Parathyroid adenoma (tissue), 2 donors: ENCODE results near the gene NAGPA.

Source experiments
- H2AFZ ChIP-seq: fragments of 300-600 bp; sonication (generic); one replicate; pipeline ENCODE4 v1.7.0; 2017; ENCODE audit warnings: antibody characterized with exemption, mild to moderate bottlenecking
- H3K27ac ChIP-seq: fragments of 300-600 bp; sonication (generic); one replicate; pipeline ENCODE4 v1.7.0; 2017
- H3K27me3 ChIP-seq: fragments of 300-600 bp; sonication (generic); one replicate; pipeline ENCODE4 v1.7.0; 2017; ENCODE audit warnings: low read length; ENCODE audit not compliant: control insufficient read depth, insufficient read depth
- H3K36me3 ChIP-seq: fragments of 300-600 bp; sonication (generic); one replicate; pipeline ENCODE4 v1.7.0; 2017; ENCODE audit warnings: low read length; ENCODE audit not compliant: control insufficient read depth, insufficient read depth
- H3K4me1 ChIP-seq: fragments of 300-600 bp; sonication (generic); one replicate; pipeline ENCODE4 v1.7.0; 2017; ENCODE audit warnings: control low read depth
- H3K4me2 ChIP-seq: fragments of 300-600 bp; sonication (generic); one replicate; pipeline ENCODE4 v1.7.0; 2017; ENCODE audit warnings: low read length
- H3K4me3 ChIP-seq: fragments of 300-600 bp; sonication (generic); one replicate; pipeline ENCODE4 v1.7.0; 2017; ENCODE audit warnings: low read depth, low read length
- H3K79me2 ChIP-seq: fragments of 300-600 bp; sonication (generic); one replicate; pipeline ENCODE4 v1.7.0; 2017; ENCODE audit warnings: control low read depth
- H3K9ac ChIP-seq: fragments of 300-600 bp; sonication (generic); one replicate; pipeline ENCODE4 v1.7.0; 2017; ENCODE audit warnings: mild to moderate bottlenecking
- H3K9me3 ChIP-seq: fragments of 300-600 bp; sonication (generic); one replicate; pipeline ENCODE4 v1.7.0; 2017; ENCODE audit warnings: low read length; ENCODE audit not compliant: control insufficient read depth
- CTCF ChIP-seq: fragments of 300-600 bp; sonication (generic); IDR thresholded peaks from one replicate; pipeline ENCODE4 v1.7.0; 2017; ENCODE audit warnings: antibody characterized with exemption, mild to moderate bottlenecking
- donor health status: primary hyperparathyroidism.

NAGPA gene

GRCh38 chr16:4981473-4981872 lies 52.3 kb downstream of the NAGPA start:
- Histone ChIP-seq H3K4me3 (no peak overlapping the region), H3K27me3 (no peaks in the 10 kb centered on the region)

GRCh38 chr16:4980691-4981090 lies 53.0 kb downstream of the NAGPA start:
- no peaks in the 10 kb centered on the region for H3K79me2 ChIP-seq
- H3K9ac ChIP-seq = no peak overlapping the region
- H3K27ac ChIP-seq = no peak overlapping the region
- H3K4me1 ChIP-seq = no peaks in the 10 kb centered on the region
- TF ChIP-seq CTCF = no peak
- H3K4me3 ChIP-seq = no peak overlapping the region
- no peaks in the 10 kb centered on the region for H3K9me3 ChIP-seq
- no peak overlapping the region for H2AFZ ChIP-seq
- H3K4me2 ChIP-seq = no peak overlapping the region
- no peaks in the 10 kb centered on the region for H3K36me3 ChIP-seq
- H3K27me3 ChIP-seq = no peaks in the 10 kb centered on the region

More at GRCh38 chr16:4981473-4981872, 52.3 kb downstream of the NAGPA start:
- H3K9ac ChIP-seq = no peak overlapping the region
- no peaks in the 10 kb centered on the region for H3K79me2 ChIP-seq
- H3K36me3 ChIP-seq = no peaks in the 10 kb centered on the region
- no peaks in the 10 kb centered on the region for H3K4me1 ChIP-seq
- no peak overlapping the region for H2AFZ ChIP-seq
- H3K27ac ChIP-seq = no peak overlapping the region
- no peaks in the 10 kb centered on the region for H3K9me3 ChIP-seq
- no peak overlapping the region for H3K4me2 ChIP-seq
- no peak for TF ChIP-seq CTCF

GRCh38 chr16:4979736-4980660 lies 53.7 kb downstream of the NAGPA start:
- Histone ChIP-seq H3K27ac (no peak overlapping the region), H3K27me3 (no peaks in the 10 kb centered on the region), H3K36me3 (no peaks in the 10 kb centered on the region), H3K9ac (no peak overlapping the region), H3K9me3 (no peaks in the 10 kb centered on the region), H2AFZ (no peak overlapping the region), H3K4me3 (no peak overlapping the region), H3K4me1 (no peaks in the 10 kb centered on the region), H3K79me2 (no peaks in the 10 kb centered on the region), H3K4me2 (no peak overlapping the region)
- no peak for TF ChIP-seq CTCF

DNA sequence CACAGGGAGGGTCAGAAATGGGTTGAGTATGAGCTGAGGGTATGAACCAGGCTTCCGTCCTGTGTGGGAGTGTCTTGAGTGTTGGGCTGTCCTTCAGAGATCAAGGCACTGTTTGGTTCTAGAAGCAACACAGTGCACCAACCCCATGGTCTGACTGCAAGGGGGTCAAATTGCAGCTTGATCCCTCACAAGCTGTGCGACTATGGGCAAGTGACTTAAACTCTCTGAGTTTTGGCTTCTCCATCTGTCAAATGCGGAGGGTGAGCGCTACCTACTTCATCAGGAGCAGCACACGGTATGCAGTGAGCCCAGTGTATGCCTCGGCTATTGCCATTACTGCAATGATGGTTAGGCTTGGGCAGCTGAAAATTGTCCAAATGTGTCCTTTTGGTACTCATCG lies 54.6 kb downstream of the NAGPA start:
- no peak overlapping the region for H2AFZ ChIP-seq
- no peak overlapping the region for H3K4me2 ChIP-seq
- no peaks in the 10 kb centered on the region for H3K4me1 ChIP-seq
- H3K27me3 ChIP-seq = no peaks in the 10 kb centered on the region
- no peak overlapping the region for H3K4me3 ChIP-seq
- TF ChIP-seq CTCF = no peak
- H3K79me2 ChIP-seq = no peaks in the 10 kb centered on the region
- no peaks in the 10 kb centered on the region for H3K36me3 ChIP-seq
- H3K9me3 ChIP-seq = no peaks in the 10 kb centered on the region
- no peak overlapping the region for H3K27ac ChIP-seq
- no peak overlapping the region for H3K9ac ChIP-seq
